NCI-H82 (cell line): Measurements from ENCODE around the gene NCAPD3.
"Not testable (repeated sequence)": the region's sequence is repeated elsewhere in the genome, so short reads cannot be mapped to it uniquely, and the experiment has no call there.

Source experiments
- DNase-seq: peaks from one replicate; lab custom pipeline; 2025; lab: John Stamatoyannopoulos, UW

NCAPD3 gene

DNA sequence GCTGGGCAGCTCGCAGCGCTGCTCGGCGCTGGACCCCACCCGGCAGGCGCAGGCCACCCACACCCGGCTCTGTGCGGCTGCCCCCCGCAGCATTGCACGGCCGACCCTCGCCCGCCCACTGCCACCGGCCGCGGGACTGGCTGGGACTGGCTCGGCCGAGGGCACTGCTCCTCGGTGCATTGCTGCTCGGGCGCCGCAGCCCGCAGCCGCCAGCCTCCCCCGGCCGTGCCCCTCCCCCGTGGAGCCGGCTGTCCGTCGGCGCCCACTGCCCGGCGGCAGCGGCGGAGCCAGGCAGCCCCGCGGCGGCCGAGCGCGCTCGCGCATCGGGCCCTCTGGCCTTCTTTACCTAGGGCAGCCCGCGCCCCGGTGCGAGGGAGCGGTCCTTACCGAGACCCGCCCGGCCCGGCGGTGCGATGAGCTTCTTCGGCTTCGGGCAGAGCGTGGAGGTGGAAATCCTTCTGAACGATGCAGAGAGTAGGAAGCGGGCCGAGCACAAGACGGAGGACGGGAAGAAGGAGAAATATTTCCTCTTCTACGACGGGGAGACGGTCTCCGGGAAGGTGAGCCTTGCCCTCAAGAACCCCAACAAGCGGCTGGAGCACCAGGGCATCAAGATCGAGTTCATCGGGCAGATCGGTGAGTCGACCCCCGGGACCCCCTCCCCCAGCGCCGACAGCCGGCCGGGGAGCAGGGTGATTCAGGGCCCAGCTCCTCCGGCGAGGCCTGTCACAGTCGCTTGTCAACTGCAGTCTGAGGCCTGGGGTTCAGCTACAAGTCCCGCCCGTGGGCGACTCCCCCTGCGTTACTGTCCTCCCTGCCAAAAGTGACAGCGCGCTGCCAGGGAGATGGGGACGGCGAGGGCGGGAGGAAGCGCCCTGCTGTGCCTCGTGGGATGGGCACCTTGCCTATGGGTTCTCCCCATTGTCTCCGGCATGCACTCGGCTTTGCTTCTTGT, 1.2 kb upstream of the NCAPD3 start:
- DNase-seq, result peak; percentile 55

DNA sequence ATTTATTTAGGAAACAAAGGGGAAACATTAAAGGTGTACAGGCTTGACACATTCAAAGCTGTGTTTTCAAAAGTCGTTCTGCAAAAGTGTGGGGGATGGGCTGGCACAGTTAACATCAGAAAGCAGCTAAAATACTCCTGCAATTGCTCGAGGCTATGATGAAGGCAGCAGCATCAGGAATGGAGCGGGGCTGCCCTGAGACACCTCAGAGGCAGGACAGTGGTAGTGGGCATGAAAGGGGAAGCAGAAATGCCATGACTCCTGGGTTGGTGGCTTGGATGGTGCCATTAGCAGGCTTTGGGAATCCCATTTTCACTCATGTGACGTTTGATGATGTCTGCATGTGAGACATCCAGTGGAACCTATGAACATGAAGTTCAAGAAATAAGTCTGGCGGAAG, 646 bp downstream of the NCAPD3 start:
- peak; percentile 36 for DNase-seq

DNA sequence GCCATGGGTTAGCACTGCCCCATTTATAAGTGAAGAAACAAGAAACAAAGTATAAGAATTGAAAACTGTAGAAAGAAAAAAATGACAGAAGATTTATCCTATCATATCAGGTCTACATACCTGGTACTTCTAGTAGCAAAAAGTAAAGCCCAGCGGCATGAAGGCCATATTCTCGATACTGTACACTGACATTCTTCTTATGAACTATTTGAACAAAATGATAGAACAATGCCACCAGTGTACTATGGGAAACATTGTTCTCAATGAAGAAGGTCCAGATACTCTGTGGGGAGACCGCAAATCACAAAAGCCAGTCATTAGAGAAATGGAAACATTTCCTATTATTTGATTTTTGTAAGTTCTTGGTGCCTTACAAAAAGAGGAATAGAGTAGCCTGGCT, 7.0 kb downstream of the NCAPD3 start:
- no peak for DNase-seq

DNA sequence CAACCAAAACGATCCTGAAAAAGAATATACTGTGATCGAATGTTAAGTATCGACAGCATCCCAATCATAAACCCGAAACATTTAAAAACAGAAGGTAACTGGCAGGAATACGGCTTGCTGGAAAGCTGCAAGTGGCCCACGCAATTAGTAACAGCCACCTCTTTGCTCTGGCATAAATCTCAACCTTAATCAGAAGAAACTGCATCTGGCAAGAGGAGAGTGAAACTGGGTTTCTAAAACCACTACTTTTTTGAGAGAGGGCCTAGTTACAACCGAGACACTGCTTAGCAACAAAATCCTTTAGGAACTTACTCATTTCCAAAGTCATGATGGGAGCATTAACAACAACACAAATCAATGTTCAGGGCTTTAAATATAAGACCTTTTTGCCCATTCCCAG, 7.9 kb downstream of the NCAPD3 start:
- no peak for DNase-seq

- DNase-seq, result peak; percentile 50
These were observed 16.1 kb downstream of the NCAPD3 start for GRCh38 chr11:134207538-134208239.

DNA sequence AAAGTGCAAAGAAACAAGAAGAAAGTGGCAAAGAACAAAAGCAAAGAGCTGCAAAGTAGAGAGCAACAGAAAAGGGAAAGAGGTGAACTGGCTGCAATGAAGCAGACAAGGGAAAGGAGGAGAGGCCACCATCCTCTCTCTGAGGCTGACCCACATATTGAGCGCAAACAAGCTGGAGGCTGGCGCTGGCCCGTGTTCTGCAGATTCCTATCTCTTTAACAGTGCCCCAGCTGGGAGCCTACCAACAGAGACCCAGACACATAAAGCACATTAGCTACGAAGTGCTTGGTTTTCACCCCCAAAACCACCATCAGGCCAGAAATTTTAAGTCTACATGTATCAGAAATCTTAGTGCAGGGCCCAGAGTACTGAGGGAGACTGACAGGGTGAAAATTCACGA, 17.6 kb downstream of the NCAPD3 start:
- no peak for DNase-seq

- no peak for DNase-seq
These were observed 18.0 kb downstream of the NCAPD3 start for GRCh38 chr11:134205729-134206128.

- peak; percentile 46 for DNase-seq
These were observed 21.1 kb downstream of the NCAPD3 start for GRCh38 chr11:134202661-134203060.

DNA sequence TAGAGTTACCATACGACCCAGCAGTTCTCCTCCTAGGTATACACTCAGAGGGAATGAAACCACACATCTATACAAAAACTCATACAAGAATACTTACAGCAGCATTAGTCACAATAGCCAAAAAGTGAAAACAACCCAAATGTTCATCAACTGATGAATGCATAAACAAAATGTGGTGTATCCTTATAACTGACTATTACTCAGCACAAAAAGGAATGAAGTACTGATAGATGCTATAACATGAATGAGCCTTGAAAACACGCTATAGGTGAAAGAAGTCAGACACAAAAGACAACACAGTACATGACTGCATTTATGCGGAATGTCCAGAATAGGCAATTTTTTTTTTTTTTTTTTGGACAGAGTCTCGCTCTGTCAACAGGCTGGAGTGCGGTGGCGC, 23.1 kb downstream of the NCAPD3 start:
- no peak for DNase-seq

DNA sequence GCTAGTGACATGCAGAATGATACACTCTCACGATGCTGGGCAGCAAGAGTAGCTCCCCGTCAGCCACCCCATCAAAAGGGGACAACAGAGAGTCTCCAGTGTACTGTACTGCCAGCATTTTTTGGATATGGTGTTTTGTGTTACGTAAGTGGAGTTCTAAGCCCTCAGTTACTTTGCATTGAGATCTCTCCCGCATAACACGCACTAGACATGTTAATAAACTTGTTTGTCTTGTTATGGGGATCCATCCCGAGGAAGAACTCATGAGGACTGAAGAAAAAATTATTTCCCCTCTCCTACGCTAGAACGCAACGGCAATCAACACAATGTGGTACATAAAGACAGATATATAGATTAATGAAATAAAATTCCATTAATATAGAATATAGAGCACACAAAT, 24.2 kb downstream of the NCAPD3 start:
- DNase-seq, result no peak

- no peak for DNase-seq
These were observed 27.0 kb downstream of the NCAPD3 start for GRCh38 chr11:134196756-134197155.

DNA sequence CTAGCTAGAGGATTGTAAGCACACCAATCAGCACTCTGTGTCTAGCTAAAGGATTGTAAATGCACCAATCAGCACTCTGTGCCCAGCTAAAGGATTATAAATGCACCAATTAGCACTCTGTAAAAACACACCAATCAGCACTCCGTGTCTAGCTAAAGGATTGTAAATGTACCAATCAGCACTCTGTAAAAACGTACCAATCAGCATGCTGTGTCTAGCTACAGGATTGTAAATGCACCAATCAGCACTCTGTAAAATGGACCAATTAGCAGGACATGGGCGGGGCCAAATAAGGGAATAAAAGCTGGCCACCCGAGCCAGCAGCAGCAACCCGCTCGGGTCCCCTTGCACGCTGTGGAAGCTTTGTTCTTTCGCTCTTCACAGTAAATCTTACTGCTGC, 35.7 kb downstream of the NCAPD3 start:
- not testable (repeated sequence) for DNase-seq

DNA sequence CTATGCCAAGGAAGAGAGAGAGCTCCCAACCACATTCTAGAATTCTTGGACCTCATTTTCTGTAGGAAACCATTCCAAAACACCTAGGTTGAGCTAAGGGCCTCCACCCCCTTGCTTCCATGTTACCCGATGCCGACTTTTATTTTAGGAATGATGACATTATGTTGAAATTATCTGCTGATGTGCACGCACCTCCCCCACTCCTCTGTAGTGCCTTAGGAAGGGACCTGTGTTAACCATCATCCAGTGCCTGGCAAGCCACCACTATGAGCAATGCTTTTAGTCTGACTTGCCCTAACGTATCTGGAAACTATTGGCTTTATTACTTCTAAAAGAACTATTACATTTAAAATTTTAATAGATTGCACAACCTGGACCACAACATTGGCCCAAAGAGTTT, 42.1 kb downstream of the NCAPD3 start:
- no peak for DNase-seq

GRCh38 chr11:134178032-134178674, 45.6 kb downstream of the NCAPD3 start:
- DNase-seq, result no peak

DNA sequence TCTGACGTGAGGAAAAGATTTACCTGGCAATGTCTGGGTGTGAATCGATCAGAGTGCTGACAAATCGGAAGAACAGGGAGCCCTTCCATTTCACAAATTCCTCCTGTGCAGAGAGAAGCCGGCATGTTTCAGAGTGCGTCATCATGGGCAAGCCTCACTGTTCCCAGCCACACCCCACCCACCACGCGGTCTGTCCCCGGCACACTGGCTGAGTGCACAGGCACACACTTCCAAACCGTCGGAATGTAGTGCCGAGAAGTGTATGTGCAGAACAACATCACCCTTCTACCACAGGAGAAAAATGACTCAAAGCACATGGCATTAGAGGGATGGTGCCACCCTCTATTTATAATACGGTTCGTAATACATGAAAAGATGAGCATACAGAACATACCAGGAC, 47.5 kb downstream of the NCAPD3 start:
- no peak for DNase-seq

GRCh38 chr11:134173296-134173695, 50.5 kb downstream of the NCAPD3 start:
- DNase-seq, result no peak

DNA sequence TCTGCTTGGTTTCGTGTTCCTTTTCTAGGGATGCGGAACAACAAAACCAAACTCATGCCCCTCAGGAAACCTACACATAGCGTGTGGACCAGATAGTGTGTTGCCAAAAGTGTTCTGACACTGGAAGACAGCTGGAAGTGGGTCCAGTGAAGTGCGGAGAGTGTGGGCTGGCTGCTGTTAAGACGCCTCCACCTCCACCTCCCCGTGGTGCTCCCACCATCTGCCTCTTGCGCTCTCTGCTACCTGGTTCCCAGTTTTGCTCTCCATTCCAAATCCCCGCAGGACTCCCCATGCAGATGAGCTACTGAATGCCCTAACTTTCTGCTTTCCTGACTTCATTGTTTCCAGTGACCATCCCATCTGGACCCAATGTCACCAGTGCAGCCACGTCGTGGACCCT, 51.8 kb downstream of the NCAPD3 start:
- DNase-seq, result no peak

GRCh38 chr11:134170919-134171281, 52.9 kb downstream of the NCAPD3 start:
- DNase-seq, result no peak

DNA sequence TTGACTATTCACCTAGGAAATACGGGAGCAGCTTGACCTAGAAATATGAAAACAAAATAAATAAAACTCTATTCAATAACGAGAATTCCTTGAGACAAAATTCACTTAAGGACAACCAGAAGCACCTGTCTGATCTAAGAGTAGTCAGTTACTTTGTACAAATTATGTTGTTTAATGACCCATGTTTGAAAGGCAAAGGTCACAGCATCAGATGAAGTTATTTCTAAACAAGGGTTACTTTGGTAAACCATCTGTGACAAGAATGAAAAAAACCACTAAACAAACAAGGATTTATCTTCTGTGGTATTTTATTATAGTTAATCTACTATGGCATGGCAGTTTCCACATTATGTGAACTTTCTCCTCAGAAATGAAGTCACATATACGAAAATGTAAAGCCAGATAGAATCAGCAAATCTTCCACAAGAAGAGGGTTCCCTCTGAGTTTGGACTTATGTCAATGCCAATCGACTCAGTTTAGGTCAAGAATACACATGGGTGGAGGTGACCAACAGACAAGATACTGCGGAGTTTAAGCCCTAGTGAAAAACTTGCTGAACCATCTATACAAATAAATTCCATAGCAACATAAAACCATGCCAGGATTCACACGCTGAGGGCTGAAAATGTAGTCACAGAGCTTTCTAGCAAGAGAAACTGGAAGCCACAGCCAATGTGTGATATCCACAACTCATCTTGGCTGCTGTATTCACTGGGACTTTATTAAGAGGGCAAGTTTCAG, 53.4 kb downstream of the NCAPD3 start:
- no peak for DNase-seq

- peak; percentile 17 for DNase-seq
These were observed 59.0 kb downstream of the NCAPD3 start for GRCh38 chr11:134164490-134165370.

- no peak for DNase-seq
These were observed 64.1 kb downstream of the NCAPD3 start for GRCh38 chr11:134159652-134160051.
